22Rv1 (cell line): Measurements from ENCODE around the gene IL32.
"Not testable (repeated sequence)": the region's sequence is repeated elsewhere in the genome, so short reads cannot be mapped to it uniquely, and the experiment has no call there.

ENCODE experiments used
- H3K27ac ChIP-seq: fragments of 450-650 bp; 2 replicates; pipeline ENCODE4 v1.5.1; 2017
- ZFX ChIP-seq: fragments of 450-650 bp; IDR thresholded peaks from 2 replicates; pipeline ENCODE4 v1.6.1; 2017; ENCODE audit warnings: antibody characterized with exemption, borderline replicate concordance
- TF ChIP-seq, protein P1 (sequence below): fragments of 450-650 bp; IDR thresholded peaks from 2 replicates; pipeline ENCODE4 v1.5.1; 2017; ENCODE audit warnings: mild to moderate bottlenecking

The IL32 gene

DNA sequence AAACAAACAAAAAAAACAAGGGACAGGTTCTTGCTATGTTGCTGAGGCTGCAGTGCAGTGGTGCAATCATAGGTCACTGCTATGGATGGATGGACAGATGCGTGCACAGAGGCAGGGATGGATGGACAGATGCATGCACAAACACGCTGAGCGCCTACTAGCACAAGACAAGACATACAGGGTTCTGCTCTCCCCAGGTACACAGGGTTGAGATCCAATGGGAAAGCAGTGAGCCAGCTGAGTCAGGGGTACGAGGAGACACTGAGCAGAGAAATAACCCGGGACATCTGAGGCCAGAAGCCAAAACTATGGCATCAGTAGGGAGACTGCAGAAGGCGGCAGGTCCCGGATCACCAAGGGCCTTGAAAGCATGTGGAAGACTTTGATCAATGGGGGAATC is 6.2 kb downstream of the IL32 start:
- no peak overlapping the region for H3K27ac ChIP-seq
- TF ChIP-seq, protein P1, sequence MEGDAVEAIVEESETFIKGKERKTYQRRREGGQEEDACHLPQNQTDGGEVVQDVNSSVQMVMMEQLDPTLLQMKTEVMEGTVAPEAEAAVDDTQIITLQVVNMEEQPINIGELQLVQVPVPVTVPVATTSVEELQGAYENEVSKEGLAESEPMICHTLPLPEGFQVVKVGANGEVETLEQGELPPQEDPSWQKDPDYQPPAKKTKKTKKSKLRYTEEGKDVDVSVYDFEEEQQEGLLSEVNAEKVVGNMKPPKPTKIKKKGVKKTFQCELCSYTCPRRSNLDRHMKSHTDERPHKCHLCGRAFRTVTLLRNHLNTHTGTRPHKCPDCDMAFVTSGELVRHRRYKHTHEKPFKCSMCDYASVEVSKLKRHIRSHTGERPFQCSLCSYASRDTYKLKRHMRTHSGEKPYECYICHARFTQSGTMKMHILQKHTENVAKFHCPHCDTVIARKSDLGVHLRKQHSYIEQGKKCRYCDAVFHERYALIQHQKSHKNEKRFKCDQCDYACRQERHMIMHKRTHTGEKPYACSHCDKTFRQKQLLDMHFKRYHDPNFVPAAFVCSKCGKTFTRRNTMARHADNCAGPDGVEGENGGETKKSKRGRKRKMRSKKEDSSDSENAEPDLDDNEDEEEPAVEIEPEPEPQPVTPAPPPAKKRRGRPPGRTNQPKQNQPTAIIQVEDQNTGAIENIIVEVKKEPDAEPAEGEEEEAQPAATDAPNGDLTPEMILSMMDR: no peak
- no peak for TF ChIP-seq ZFX

DNA sequence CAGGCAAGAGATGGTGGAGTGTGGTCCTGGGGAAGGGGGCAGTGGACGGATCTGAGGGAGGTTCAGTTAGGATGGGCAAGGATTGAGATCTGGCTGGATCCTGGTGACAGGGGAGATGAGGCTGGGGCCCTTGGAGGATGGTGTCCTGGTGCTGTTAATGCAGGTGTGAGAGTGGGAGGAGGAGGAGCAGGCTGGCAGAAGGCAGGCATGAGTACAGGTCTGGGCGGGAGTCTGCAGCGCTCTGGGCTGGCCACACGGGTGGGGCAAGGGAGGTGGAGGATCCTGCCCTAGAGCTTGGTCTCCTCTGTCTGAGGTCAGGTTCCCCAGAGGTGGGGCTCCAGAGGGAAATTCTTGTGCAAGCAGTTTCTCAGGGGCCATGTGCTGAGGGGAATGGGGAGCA is 6.7 kb downstream of the IL32 start:
- H3K27ac ChIP-seq: not testable (repeated sequence)

DNA sequence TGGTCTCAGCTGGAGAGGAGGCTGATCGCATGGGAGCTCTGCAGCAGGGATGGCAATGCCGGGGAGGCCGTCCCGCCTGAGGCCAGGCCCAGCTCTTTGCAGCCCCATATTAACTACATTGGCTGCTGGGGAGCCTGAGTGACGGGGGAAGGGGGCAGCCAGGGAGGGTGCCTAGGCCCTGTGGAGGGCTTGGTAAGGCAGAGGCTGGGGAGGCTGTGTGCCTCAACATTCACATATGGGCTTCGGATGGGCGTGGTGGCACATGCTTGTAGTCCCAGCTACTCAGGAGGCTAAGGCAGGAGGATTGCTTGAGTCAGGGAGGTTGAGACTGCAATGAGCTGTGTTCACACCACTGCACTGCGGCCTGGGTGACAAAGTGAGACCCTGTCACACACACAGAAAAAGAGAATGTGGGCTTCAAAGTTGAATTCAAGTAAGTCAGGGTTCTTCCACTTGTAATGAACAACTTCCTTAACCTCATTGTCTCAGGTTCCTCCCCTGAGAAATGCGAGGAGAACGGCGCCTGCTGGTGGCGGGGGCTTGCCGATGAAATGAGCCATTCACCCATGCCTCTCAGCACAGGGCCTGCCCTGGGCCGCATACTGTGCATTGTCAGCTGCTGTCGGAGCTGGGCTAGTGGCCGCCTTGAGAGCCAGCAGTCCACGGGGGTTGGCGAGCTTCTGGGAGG is 7.3 kb downstream of the IL32 start:
- H3K27ac ChIP-seq: not testable (repeated sequence)

DNA sequence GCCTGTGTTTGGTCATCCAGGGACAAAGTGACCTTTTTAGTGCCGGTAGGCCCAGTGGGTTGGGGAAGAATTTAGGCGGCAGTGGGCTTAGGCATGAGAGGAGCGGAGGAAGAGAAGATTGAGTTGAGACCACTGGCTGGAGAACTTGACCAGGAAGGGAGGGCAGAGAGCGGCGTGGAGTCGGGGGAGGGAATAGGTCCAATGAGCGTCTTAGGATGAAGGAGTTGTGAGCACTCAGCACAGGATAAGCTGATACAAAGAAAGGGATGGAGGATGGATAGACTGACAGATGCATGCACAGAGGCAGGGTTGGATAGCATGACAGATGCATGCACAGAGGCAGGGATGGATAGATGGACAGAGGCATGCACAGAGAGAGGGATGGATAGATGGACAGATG is 8.0 kb downstream of the IL32 start:
- H3K27ac ChIP-seq: no peak overlapping the region
- TF ChIP-seq, protein P1: no peak
- no peak for TF ChIP-seq ZFX

DNA sequence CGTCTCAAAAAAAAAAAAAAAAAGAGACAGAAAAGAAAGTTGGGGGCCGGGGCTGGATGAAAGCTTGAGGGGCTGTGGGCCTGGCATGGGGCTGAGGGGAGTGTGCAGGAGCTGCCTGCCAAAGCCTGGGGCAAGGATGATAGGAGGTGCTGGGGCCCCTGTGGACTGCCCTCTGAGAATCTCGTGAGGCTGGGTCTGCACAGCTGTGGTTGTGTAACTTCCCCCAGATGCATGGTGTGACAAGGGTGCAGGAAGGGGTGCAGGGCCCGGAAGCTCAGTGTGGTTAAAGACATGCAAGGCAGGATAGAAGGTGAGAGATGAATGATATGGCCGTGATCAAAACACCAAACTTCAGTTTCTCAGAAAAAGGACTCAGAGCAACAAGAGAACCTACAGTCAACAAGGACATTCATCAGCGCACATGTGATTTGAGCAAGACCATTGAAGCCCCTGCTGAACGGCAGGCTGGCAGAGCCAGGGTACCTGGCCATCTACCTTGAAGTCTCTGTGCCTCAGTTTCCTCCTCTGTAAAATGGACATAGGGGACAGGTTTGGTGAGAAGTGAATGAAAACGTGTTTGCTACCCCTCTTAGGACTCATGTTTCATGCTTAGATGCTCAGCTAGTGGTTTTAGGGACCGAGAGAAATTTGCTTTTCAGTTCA is 9.6 kb downstream of the IL32 start:
- H3K27ac ChIP-seq: no peak overlapping the region
- TF ChIP-seq, protein P1: no peak
- no peak for TF ChIP-seq ZFX

DNA sequence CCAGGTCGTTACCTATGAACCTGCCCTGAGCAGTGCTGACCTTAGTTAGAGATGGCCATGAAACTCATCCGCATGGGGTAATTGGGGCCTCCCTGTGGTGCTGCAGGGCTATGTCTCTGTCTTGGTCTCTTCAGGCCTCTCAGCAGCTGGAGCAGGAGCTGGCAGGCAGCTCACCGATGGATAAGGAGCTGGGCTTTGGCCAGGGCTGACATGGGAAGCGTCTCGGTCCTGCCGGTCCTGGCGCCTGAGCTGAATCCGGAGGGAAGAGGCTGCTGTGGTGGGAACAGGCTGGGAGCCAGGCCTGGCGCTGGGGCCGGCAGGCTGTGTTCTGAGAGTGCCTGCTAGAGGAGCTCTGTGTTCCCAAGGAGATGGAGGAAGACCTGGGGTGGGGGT is 10.1 kb downstream of the IL32 start:
- TF ChIP-seq, protein P1: no peak
- TF ChIP-seq ZFX: no peak
- no peak overlapping the region for H3K27ac ChIP-seq

DNA sequence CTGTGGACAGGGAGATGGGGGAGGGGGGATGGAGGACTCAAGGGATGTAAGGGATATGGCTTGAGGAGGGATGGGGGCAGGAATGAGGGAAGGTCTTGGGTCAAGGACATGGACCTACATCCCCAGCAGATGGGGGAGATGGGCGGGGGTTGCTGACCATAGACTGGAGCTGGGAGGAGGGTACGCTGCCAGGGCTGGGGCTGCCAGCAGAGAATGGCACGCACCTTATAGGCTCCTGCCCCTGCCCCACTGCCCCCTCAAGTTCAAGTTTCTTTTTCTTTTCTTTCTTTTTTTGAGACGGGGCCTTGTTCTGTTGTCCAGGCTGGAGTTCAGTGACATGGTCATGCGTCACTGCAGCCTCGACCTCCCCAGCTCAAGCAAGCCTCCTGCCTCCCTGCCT is 10.5 kb downstream of the IL32 start:
- not testable (repeated sequence) for H3K27ac ChIP-seq

DNA sequence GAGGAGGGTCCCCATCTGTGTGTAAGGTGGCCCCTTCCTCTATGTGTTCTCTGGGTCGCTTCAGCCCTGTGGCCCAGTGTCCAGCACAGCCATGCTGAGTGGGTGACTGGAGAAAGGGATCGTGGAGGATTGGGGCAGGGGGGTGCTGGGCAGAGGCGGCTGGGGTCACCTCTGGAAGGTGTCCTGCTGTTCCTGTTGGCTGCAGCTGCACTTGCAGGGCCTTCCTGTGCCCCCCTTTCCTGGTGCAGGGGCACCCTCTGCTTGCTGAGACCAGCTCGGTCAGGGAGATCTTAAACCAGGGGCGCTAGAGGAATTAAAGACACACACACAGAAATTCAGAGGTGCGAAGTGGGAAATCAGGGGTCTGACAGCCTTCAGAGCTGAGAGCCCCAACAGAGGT is 11.1 kb downstream of the IL32 start:
- TF ChIP-seq, protein P1: no peak
- no peak for TF ChIP-seq ZFX

DNA sequence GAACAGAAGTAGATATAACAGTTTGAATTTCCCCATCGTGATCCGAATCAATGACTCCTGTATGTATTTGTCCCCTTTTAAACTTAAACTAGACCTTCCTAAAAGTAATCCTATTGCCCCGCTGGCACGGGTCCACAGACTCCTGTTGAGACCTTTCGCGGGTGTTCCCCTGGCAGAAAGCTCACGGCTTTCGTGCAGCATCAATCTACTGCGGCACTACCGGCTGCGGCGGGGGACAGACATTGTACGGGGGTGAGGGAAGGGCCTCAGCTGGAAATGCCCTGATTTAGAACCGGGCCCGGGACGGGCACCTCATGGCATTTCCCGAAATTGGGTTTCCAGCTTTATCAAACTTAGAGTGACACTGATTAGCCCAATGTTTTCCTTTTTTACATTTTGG is 14.6 kb downstream of the IL32 start:
- no peak overlapping the region for H3K27ac ChIP-seq
- TF ChIP-seq, protein P1: no peak
- no peak for TF ChIP-seq ZFX

More for the DNA sequence above, 11.1 kb downstream of the IL32 start:
- H3K27ac ChIP-seq: no peak overlapping the region

DNA sequence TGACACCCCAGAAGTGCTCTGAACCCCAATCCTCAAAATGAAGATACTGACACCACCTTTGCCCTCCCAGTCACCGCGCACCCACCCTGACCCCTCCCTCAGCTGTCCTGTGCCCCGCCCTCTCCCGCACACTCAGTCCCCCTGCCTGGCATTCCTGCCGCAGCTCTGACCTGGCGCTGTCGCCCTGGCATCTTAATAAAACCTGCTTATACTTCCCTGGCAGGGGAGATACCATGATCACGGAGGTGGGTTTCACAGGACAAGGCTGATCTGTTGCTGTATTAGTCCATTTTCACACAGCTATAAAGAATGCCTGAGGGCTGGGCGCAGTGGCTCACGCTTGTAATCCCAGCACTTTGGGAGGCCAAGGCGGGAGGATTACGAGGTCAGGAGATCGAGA is 16.5 kb downstream of the IL32 start:
- not testable (repeated sequence) for H3K27ac ChIP-seq

DNA sequence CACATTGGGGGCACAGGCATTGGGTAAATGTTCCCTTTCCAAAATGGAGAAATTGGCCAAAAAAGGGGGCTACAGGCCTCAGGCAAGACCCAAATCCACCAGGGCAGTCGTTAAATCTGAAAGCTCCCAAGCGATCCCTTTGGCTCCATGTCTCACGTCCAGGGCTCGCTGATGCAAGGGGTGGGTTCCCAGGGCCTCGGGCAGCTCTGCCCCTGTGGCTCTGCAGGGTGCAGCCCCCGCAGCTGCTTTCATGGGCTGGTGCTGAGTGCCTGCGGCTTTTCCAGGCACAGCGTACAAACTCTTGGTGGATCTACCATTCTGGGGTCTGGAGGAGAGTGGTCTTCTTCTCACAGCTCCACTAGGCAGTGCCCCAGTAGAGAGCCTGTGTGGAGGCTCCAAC is 18.0 kb downstream of the IL32 start:
- H3K27ac ChIP-seq: not testable (repeated sequence)
